ENCODE data around the gene SLC37A3. TPM values are rescaled to one million over a fixed set of nuclear protein-coding genes. Genes with fewer than 3 reads are reported as not detected.

Gene SLC37A3
- total RNA-seq, 1 experiment from 2014 or later = 57.8 TPM

- intact Hi-C loops (cut with micrococcal nuclease; ENCODE audit: unreplicated experiment) = no loop called here
- Histone ChIP-seq H3K27ac (ENCODE audit: low read length) (no peak overlapping the region), H3K27me3 (ENCODE audit: control insufficient read depth, insufficient read depth, low read length) (no peaks in the 10 kb centered on the region), H3K36me3 (ENCODE audit: control insufficient read depth, insufficient read depth, low read length) (no peaks in the 10 kb centered on the region), H3K4me3 (ENCODE audit: low read depth in 2 of 2, low read length in 2 of 2) (no peak overlapping the region), H3K9me3 (ENCODE audit: control insufficient read depth, insufficient read depth, low read depth, low read length) (no peaks in the 10 kb centered on the region), H3K4me1 (ENCODE audit: control insufficient read depth, insufficient read depth, low read length) (no peaks in the 10 kb centered on the region)
- ATAC-seq (no peak), DNase-seq (ENCODE audit: low read depth, low spot score) (no peak)
- POLR2A ChIA-PET = interaction anchor here (0.6 kb wide), 2 partner anchors 9 to 208 kb away, joined by 5 to 6 read pairs; no protein-coding TSS in a partner anchor
- TF ChIP-seq SIN3A (IDR thresholded peaks at IDR 0.05; ENCODE audit: borderline replicate concordance, insufficient read depth, low read depth, low read length) (no peak), POLR2AphosphoS5 (IDR thresholded peaks at IDR 0.05; ENCODE audit: low read depth, low read length) (no peak), REST (IDR thresholded peaks at IDR 0.05; ENCODE audit: insufficient read depth in 1 of 2, low read depth in 2 of 2, low read length in 1 of 2) (no peak), TCF7L2 (IDR thresholded peaks at IDR 0.05; ENCODE audit: low read depth, low read length) (no peak)
- TF ChIP-seq, protein P1, sequence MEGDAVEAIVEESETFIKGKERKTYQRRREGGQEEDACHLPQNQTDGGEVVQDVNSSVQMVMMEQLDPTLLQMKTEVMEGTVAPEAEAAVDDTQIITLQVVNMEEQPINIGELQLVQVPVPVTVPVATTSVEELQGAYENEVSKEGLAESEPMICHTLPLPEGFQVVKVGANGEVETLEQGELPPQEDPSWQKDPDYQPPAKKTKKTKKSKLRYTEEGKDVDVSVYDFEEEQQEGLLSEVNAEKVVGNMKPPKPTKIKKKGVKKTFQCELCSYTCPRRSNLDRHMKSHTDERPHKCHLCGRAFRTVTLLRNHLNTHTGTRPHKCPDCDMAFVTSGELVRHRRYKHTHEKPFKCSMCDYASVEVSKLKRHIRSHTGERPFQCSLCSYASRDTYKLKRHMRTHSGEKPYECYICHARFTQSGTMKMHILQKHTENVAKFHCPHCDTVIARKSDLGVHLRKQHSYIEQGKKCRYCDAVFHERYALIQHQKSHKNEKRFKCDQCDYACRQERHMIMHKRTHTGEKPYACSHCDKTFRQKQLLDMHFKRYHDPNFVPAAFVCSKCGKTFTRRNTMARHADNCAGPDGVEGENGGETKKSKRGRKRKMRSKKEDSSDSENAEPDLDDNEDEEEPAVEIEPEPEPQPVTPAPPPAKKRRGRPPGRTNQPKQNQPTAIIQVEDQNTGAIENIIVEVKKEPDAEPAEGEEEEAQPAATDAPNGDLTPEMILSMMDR (IDR thresholded peaks at IDR 0.05) = no peak
- in situ Hi-C loops (cut with HindIII; ENCODE audit: low pct_unique_long_range_greater_than_20kb, low sequenced_read_pairs) = no loop called here
- BruUV-seq (replicated peaks) = no TSS peak
- CTCF ChIA-PET = no interaction called here
Observed at GRCh38 chr7:140295224-140295738, 103.0 kb downstream of the SLC37A3 start.

DNA sequence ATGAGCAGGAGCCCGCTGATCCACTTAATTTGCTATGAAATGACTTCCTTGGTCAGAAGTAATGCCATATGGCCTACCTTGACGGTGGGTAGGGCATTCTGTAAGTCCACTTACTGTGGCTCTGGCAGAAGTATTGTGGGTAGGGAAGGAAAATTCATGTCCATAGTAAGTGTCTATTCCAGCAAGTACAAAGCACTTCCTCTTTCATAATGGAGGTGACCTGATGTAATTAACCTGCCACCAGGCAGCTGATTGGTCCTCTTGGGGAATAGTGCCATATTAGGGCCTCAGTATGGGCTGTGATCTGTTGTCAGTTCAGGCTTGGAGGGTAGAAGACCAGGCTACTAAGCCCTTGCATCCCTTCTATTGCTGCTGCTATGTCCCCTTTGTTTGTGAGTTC, 103.9 kb downstream of the SLC37A3 start:
- ATAC-seq (no peak), DNase-seq (ENCODE audit: low read depth, low spot score) (no peak)
- Histone ChIP-seq H3K36me3 (ENCODE audit: control insufficient read depth, insufficient read depth, low read length) (no peaks in the 10 kb centered on the region), H3K4me3 (ENCODE audit: low read depth in 2 of 2, low read length in 2 of 2) (no peak overlapping the region), H3K9me3 (ENCODE audit: control insufficient read depth, insufficient read depth, low read depth, low read length) (no peaks in the 10 kb centered on the region), H3K4me1 (ENCODE audit: control insufficient read depth, insufficient read depth, low read length) (no peaks in the 10 kb centered on the region), H3K27me3 (ENCODE audit: control insufficient read depth, insufficient read depth, low read length) (no peaks in the 10 kb centered on the region), H3K27ac (ENCODE audit: low read length) (no peak overlapping the region)
- CTCF ChIA-PET = no interaction called here
- POLR2A ChIA-PET = no interaction called here
- no TSS peak for BruUV-seq (replicated peaks)
- no peak for TF ChIP-seq REST (IDR thresholded peaks at IDR 0.05; ENCODE audit: insufficient read depth in 1 of 2, low read depth in 2 of 2, low read length in 1 of 2)
- TF ChIP-seq POLR2AphosphoS5 (IDR thresholded peaks at IDR 0.05; ENCODE audit: low read depth, low read length) = no peak
- TF ChIP-seq SIN3A (IDR thresholded peaks at IDR 0.05; ENCODE audit: borderline replicate concordance, insufficient read depth, low read depth, low read length) = no peak
- TF ChIP-seq TCF7L2 (IDR thresholded peaks at IDR 0.05; ENCODE audit: low read depth, low read length) = no peak
- TF ChIP-seq, protein P1 (IDR thresholded peaks at IDR 0.05) = no peak
- in situ Hi-C loops (cut with HindIII; ENCODE audit: low pct_unique_long_range_greater_than_20kb, low sequenced_read_pairs) (no loop called here), intact Hi-C loops (cut with micrococcal nuclease; ENCODE audit: unreplicated experiment) (no loop called here)
